Measurements from ENCODE around the gene PHLDB2.

Gene PHLDB2

GRCh38 chr3:112005091-112005672 is 146.1 kb downstream of the PHLDB2 start:
- H3K36me3 ChIP-seq (ENCODE audit: control insufficient read depth, insufficient read depth, low read length) = no peaks in the 10 kb centered on the region
- no peak for DNase-seq
- no peak overlapping the region for H2BK120ac ChIP-seq (ENCODE audit: low read depth, low read length)
- H3K27me3 ChIP-seq (ENCODE audit: insufficient read depth, low read length, poor library complexity) = no peaks in the 10 kb centered on the region
- no peaks in the 10 kb centered on the region for H3K79me1 ChIP-seq (ENCODE audit: low read length)
- H3K79me2 ChIP-seq (ENCODE audit: control insufficient read depth, insufficient read depth, low read length) = no peaks in the 10 kb centered on the region
- H2BK5ac ChIP-seq (ENCODE audit: low read length) = no peak overlapping the region
- WGBS (ENCODE audit: extremely low coverage, insufficient coverage, low lambda C conversion rate) = no CpG with 5 or more reads among the region's 4 CpGs
- no peak overlapping the region for H3K4me3 ChIP-seq (ENCODE audit: low read length)
- no peak overlapping the region for H4K5ac ChIP-seq (ENCODE audit: low read length)
- H4K8ac ChIP-seq (ENCODE audit: low read depth, low read length) = no peak overlapping the region
- no peak overlapping the region for H2BK15ac ChIP-seq (replicated peaks; ENCODE audit: low read depth)
- no peak overlapping the region for H3K4ac ChIP-seq (ENCODE audit: low read depth, low read length)
- no peak overlapping the region for H3K27ac ChIP-seq (ENCODE audit: low read depth, low read length)
- H2AK5ac ChIP-seq (ENCODE audit: low read length) = no peak overlapping the region
- H3K23ac ChIP-seq (ENCODE audit: low read length) = no peak overlapping the region
- H3K56ac ChIP-seq (ENCODE audit: low read length) = no peak overlapping the region
- H3K9ac ChIP-seq (ENCODE audit: low read length) = no peak overlapping the region
- H3K4me2 ChIP-seq (ENCODE audit: low read length) = no peak overlapping the region
- peaks cover 10% of the 10 kb centered on the region for H3K4me1 ChIP-seq (ENCODE audit: control insufficient read depth, low read depth, low read length)
- no peak overlapping the region for H3K18ac ChIP-seq (ENCODE audit: low read length)

- no peak overlapping the region for H3K4ac ChIP-seq (ENCODE audit: low read depth, low read length)
- no peak overlapping the region for H3K56ac ChIP-seq (ENCODE audit: low read length)
- no peak overlapping the region for H4K8ac ChIP-seq (ENCODE audit: low read depth, low read length)
- H2BK5ac ChIP-seq (ENCODE audit: low read length) = no peak overlapping the region
- no peaks in the 10 kb centered on the region for H3K4me1 ChIP-seq (ENCODE audit: control insufficient read depth, low read depth, low read length)
- H3K23ac ChIP-seq (ENCODE audit: low read length) = no peak overlapping the region
- no peak overlapping the region for H2BK120ac ChIP-seq (ENCODE audit: low read depth, low read length)
- no peaks in the 10 kb centered on the region for H3K79me2 ChIP-seq (ENCODE audit: control insufficient read depth, insufficient read depth, low read length)
- H2BK15ac ChIP-seq (replicated peaks; ENCODE audit: low read depth) = no peak overlapping the region
- DNase-seq = no peak
- no peaks in the 10 kb centered on the region for H3K27me3 ChIP-seq (ENCODE audit: insufficient read depth, low read length, poor library complexity)
- no peak overlapping the region for H4K5ac ChIP-seq (ENCODE audit: low read length)
- whole genome bisulfite sequencing (ENCODE audit: extremely low coverage, insufficient coverage, low lambda C conversion rate) = no CpG with 5 or more reads among the region's 1 CpG
- no peaks in the 10 kb centered on the region for H3K79me1 ChIP-seq (ENCODE audit: low read length)
- no peak overlapping the region for H3K18ac ChIP-seq (ENCODE audit: low read length)
- H3K4me2 ChIP-seq (ENCODE audit: low read length) = no peak overlapping the region
- no peak overlapping the region for H3K4me3 ChIP-seq (ENCODE audit: low read length)
- H2AK5ac ChIP-seq (ENCODE audit: low read length) = no peak overlapping the region
- no peak overlapping the region for H3K9ac ChIP-seq (ENCODE audit: low read length)
- H3K27ac ChIP-seq (ENCODE audit: low read depth, low read length) = no peak overlapping the region
- no peaks in the 10 kb centered on the region for H3K36me3 ChIP-seq (ENCODE audit: control insufficient read depth, insufficient read depth, low read length)
Measured at GRCh38 chr3:112007633-112008032, 148.6 kb downstream of the PHLDB2 start.

- Histone ChIP-seq H2BK15ac (replicated peaks; ENCODE audit: low read depth) (no peak overlapping the region), H2BK120ac (ENCODE audit: low read depth, low read length) (no peak overlapping the region), H3K27ac (ENCODE audit: low read depth, low read length) (no peak overlapping the region), H3K79me1 (ENCODE audit: low read length) (no peaks in the 10 kb centered on the region), H3K4ac (ENCODE audit: low read depth, low read length) (no peak overlapping the region), H3K36me3 (ENCODE audit: control insufficient read depth, insufficient read depth, low read length) (no peaks in the 10 kb centered on the region), H3K4me2 (ENCODE audit: low read length) (no peak overlapping the region), H4K5ac (ENCODE audit: low read length) (no peak overlapping the region), H2BK5ac (ENCODE audit: low read length) (no peak overlapping the region), H3K9ac (ENCODE audit: low read length) (no peak overlapping the region), H3K4me3 (ENCODE audit: low read length) (no peak overlapping the region), H3K23ac (ENCODE audit: low read length) (no peak overlapping the region), H3K56ac (ENCODE audit: low read length) (no peak overlapping the region), H3K4me1 (ENCODE audit: control insufficient read depth, low read depth, low read length) (no peaks in the 10 kb centered on the region), H2AK5ac (ENCODE audit: low read length) (no peak overlapping the region), H3K27me3 (ENCODE audit: insufficient read depth, low read length, poor library complexity) (no peaks in the 10 kb centered on the region), H3K79me2 (ENCODE audit: control insufficient read depth, insufficient read depth, low read length) (no peaks in the 10 kb centered on the region), H3K18ac (ENCODE audit: low read length) (no peak overlapping the region), H4K8ac (ENCODE audit: low read depth, low read length) (no peak overlapping the region)
- DNase-seq = no peak
- WGBS (ENCODE audit: extremely low coverage, insufficient coverage, low lambda C conversion rate) = no CpG with 5 or more reads among the region's 2 CpGs
Measured at GRCh38 chr3:112009670-112010069, 150.6 kb downstream of the PHLDB2 start.

GRCh38 chr3:112010636-112011035 is 151.6 kb downstream of the PHLDB2 start:
- no CpG with 5 or more reads among the region's 3 CpGs for WGBS (ENCODE audit: extremely low coverage, insufficient coverage, low lambda C conversion rate)
- no peak overlapping the region for H2BK15ac ChIP-seq (replicated peaks; ENCODE audit: low read depth)
- H2AK5ac ChIP-seq (ENCODE audit: low read length) = no peak overlapping the region
- no peak overlapping the region for H2BK120ac ChIP-seq (ENCODE audit: low read depth, low read length)
- H3K36me3 ChIP-seq (ENCODE audit: control insufficient read depth, insufficient read depth, low read length) = no peaks in the 10 kb centered on the region
- no peak overlapping the region for H3K4me2 ChIP-seq (ENCODE audit: low read length)
- no peaks in the 10 kb centered on the region for H3K79me2 ChIP-seq (ENCODE audit: control insufficient read depth, insufficient read depth, low read length)
- H4K8ac ChIP-seq (ENCODE audit: low read depth, low read length) = no peak overlapping the region
- H3K9ac ChIP-seq (ENCODE audit: low read length) = no peak overlapping the region
- H3K23ac ChIP-seq (ENCODE audit: low read length) = no peak overlapping the region
- H3K4me1 ChIP-seq (ENCODE audit: control insufficient read depth, low read depth, low read length) = no peaks in the 10 kb centered on the region
- no peak overlapping the region for H3K27ac ChIP-seq (ENCODE audit: low read depth, low read length)
- H3K56ac ChIP-seq (ENCODE audit: low read length) = no peak overlapping the region
- H4K5ac ChIP-seq (ENCODE audit: low read length) = no peak overlapping the region
- H3K4me3 ChIP-seq (ENCODE audit: low read length) = no peak overlapping the region
- H2BK5ac ChIP-seq (ENCODE audit: low read length) = no peak overlapping the region
- H3K18ac ChIP-seq (ENCODE audit: low read length) = no peak overlapping the region
- no peak overlapping the region for H3K4ac ChIP-seq (ENCODE audit: low read depth, low read length)
- DNase-seq = no peak
- no peaks in the 10 kb centered on the region for H3K79me1 ChIP-seq (ENCODE audit: low read length)
- H3K27me3 ChIP-seq (ENCODE audit: insufficient read depth, low read length, poor library complexity) = no peaks in the 10 kb centered on the region

GRCh38 chr3:112011376-112011940 is 152.4 kb downstream of the PHLDB2 start:
- no CpG with 5 or more reads among the region's 6 CpGs for WGBS (ENCODE audit: extremely low coverage, insufficient coverage, low lambda C conversion rate)
- DNase-seq = no peak
- no peaks in the 10 kb centered on the region for H3K36me3 ChIP-seq (ENCODE audit: control insufficient read depth, insufficient read depth, low read length)
- no peaks in the 10 kb centered on the region for H3K79me2 ChIP-seq (ENCODE audit: control insufficient read depth, insufficient read depth, low read length)
- no peak overlapping the region for H3K27ac ChIP-seq (ENCODE audit: low read depth, low read length)
- H3K56ac ChIP-seq (ENCODE audit: low read length) = no peak overlapping the region
- H3K4ac ChIP-seq (ENCODE audit: low read depth, low read length) = no peak overlapping the region
- H3K9ac ChIP-seq (ENCODE audit: low read length) = no peak overlapping the region
- no peak overlapping the region for H2BK15ac ChIP-seq (replicated peaks; ENCODE audit: low read depth)
- H2BK5ac ChIP-seq (ENCODE audit: low read length) = no peak overlapping the region
- H3K27me3 ChIP-seq (ENCODE audit: insufficient read depth, low read length, poor library complexity) = no peaks in the 10 kb centered on the region
- no peak overlapping the region for H3K4me2 ChIP-seq (ENCODE audit: low read length)
- H4K5ac ChIP-seq (ENCODE audit: low read length) = no peak overlapping the region
- H2BK120ac ChIP-seq (ENCODE audit: low read depth, low read length) = no peak overlapping the region
- H3K23ac ChIP-seq (ENCODE audit: low read length) = no peak overlapping the region
- no peak overlapping the region for H3K18ac ChIP-seq (ENCODE audit: low read length)
- no peak overlapping the region for H3K4me3 ChIP-seq (ENCODE audit: low read length)
- H3K4me1 ChIP-seq (ENCODE audit: control insufficient read depth, low read depth, low read length) = peaks cover 2% of the 10 kb centered on the region
- H2AK5ac ChIP-seq (ENCODE audit: low read length) = no peak overlapping the region
- H3K79me1 ChIP-seq (ENCODE audit: low read length) = no peaks in the 10 kb centered on the region
- H4K8ac ChIP-seq (ENCODE audit: low read depth, low read length) = no peak overlapping the region
